H1 (cell line): ENCODE data around the gene MPDU1. TPM values are rescaled to one million over a fixed set of nuclear protein-coding genes. Genes with fewer than 3 reads are reported as not detected.
A peak's percentile ranks its signal among the peaks of the same experiment; 100 is the strongest.

Experiments
- CTCF ChIA-PET: fragments of 300-600 bp; sonication (Branson Sonifier 250); formaldehyde crosslinking; loops from one replicate; lab custom pipeline; 2021; ENCODE audit not compliant: partially characterized antibody; lab: Charles Lee
- POLR2A ChIA-PET: fragments of 300-600 bp; sonication (Branson Sonifier 250); formaldehyde crosslinking; loops from one replicate; lab custom pipeline; 2021; ENCODE audit warnings: inconsistent platforms; ENCODE audit not compliant: partially characterized antibody; lab: Charles Lee
- DNase-seq, 2 experiments: peaks; one replicate each; pipeline versions ENCODE4 v3.0.0 to v3.0.0-alpha.2; 2010 to 2022; ENCODE audit warnings: low spot score in 2 of 2, low read depth in 1 of 2, mixed read lengths in 1 of 2
- FAIRE-seq: peaks from 2 replicates; lab custom pipeline; 2011; peaks lifted over from hg19 to GRCh38; lab: Jason Lieb, UNC
- H2AFZ ChIP-seq: 2 replicates; pipeline ENCODE4 v1.8.1; 2012; ENCODE audit warnings: low read length, inconsistent platforms
- H2AK5ac ChIP-seq: 2 replicates; pipeline ENCODE4 v1.6.1; 2013; ENCODE audit warnings: low read depth, low read length
- H2BK120ac ChIP-seq: replicated peaks from 2 replicates; pipeline ENCODE3; 2013; ENCODE audit warnings: low read depth, low read length, inconsistent platforms
- H2BK12ac ChIP-seq: 2 replicates; pipeline ENCODE4 v1.6.1; 2013; ENCODE audit warnings: low read depth, low read length
- H2BK15ac ChIP-seq: 2 replicates; pipeline ENCODE4 v1.6.1; 2013; ENCODE audit warnings: low read length
- H2BK20ac ChIP-seq: 2 replicates; pipeline ENCODE4 v1.6.1; 2013; ENCODE audit warnings: low read length
- H2BK5ac ChIP-seq: 2 replicates; pipeline ENCODE4 v1.6.1; 2013; ENCODE audit warnings: low read depth, low read length
- H3K14ac ChIP-seq: 2 replicates; pipeline ENCODE4 v1.6.1; 2013; ENCODE audit warnings: inconsistent platforms; ENCODE audit not compliant: insufficient read length
- H3K18ac ChIP-seq: 2 replicates; pipeline ENCODE4 v1.6.1; 2013; ENCODE audit warnings: low read length; ENCODE audit errors: extremely low read depth
- H3K23ac ChIP-seq: 2 replicates; pipeline ENCODE4 v1.6.1; 2013; ENCODE audit warnings: inconsistent platforms; ENCODE audit not compliant: insufficient read length
- H3K23me2 ChIP-seq: 2 replicates; pipeline ENCODE4 v1.6.1; 2013; ENCODE audit warnings: low read depth, low read length
- H3K27ac ChIP-seq: 2 replicates; pipeline ENCODE4 v1.6.1; 2011; ENCODE audit warnings: low read depth, low read length, inconsistent platforms
- H3K27me3 ChIP-seq, 4 experiments: replicated peaks in 1 of 4; 1 replicate in 1 of 4; 2 replicates in 3 of 4; pipeline versions ENCODE4 v1.6.1 to v1.8.1; 2011 to 2013; ENCODE audit warnings: low read length in 3 of 4, mild to moderate bottlenecking in 3 of 4, inconsistent platforms in 2 of 4, mixed read lengths in 2 of 4, moderate library complexity in 1 of 4; ENCODE audit not compliant: control insufficient read depth in 3 of 4, insufficient read depth in 3 of 4; ENCODE audit errors: extremely low read depth in 1 of 4
- H3K36me3 ChIP-seq, 4 experiments: 2 replicates each; pipeline versions ENCODE4 v1.6.1 to v1.8.1; 2011 to 2013; ENCODE audit warnings: mild to moderate bottlenecking in 4 of 4, low read length in 3 of 4, moderate library complexity in 2 of 4, control low read depth in 1 of 4, inconsistent platforms in 1 of 4; ENCODE audit not compliant: insufficient read depth in 4 of 4, control insufficient read depth in 2 of 4
- H3K4ac ChIP-seq: replicated peaks from 2 replicates; pipeline ENCODE3; 2013; ENCODE audit warnings: low read length, low read depth, mixed read lengths, inconsistent platforms; ENCODE audit not compliant: insufficient read length
- H3K4me1 ChIP-seq, 4 experiments: replicated peaks in 1 of 4; 1 replicate in 1 of 4; 2 replicates in 3 of 4; pipeline versions ENCODE4 v1.6.1 to v1.8.1; 2011 to 2013; ENCODE audit warnings: low read length in 3 of 4, inconsistent platforms in 2 of 4, mixed read lengths in 1 of 4; ENCODE audit not compliant: insufficient read depth in 4 of 4, control insufficient read depth in 3 of 4
- H3K4me2 ChIP-seq, 2 experiments: 2 replicates each; pipeline versions ENCODE4 v1.6.1 to v1.8.1; 2011 to 2013; ENCODE audit warnings: low read depth in 2 of 2, low read length in 2 of 2, control low read depth in 1 of 2, inconsistent platforms in 1 of 2, mild to moderate bottlenecking in 1 of 2; ENCODE audit not compliant: insufficient read depth in 1 of 2
- H3K4me3 ChIP-seq, 4 experiments: fragments of 200-600, 300-600 bp in 1 of 4; sonication (generic), shearing (Covaris generic), sonication (Bioruptor Twin) in 1 of 4; 2 replicates each; pipeline versions ENCODE4 v1.5.1 to v1.8.1; 2011 to 2016; ENCODE audit warnings: low read length in 4 of 4, low read depth in 3 of 4, control low read depth in 2 of 4, inconsistent platforms in 2 of 4, mild to moderate bottlenecking in 2 of 4, mixed read lengths in 1 of 4, moderate library complexity in 1 of 4; ENCODE audit not compliant: insufficient read depth in 2 of 4; ENCODE audit errors: extremely low read depth in 1 of 4
- H3K56ac ChIP-seq: replicated peaks from 2 replicates; pipeline ENCODE3; 2013; ENCODE audit warnings: low read depth, mild to moderate bottlenecking, mixed read lengths, low read length, inconsistent platforms; ENCODE audit not compliant: insufficient read length
- H3K79me1 ChIP-seq: 2 replicates; pipeline ENCODE4 v1.6.1; 2013; ENCODE audit warnings: low read depth, low read length, control low read depth
- H3K79me2 ChIP-seq, 2 experiments: 2 replicates each; pipeline versions ENCODE4 v1.6.1 to v1.8.1; 2012 to 2013; ENCODE audit warnings: low read length in 2 of 2, mild to moderate bottlenecking in 2 of 2, inconsistent platforms in 1 of 2; ENCODE audit not compliant: insufficient read depth in 2 of 2, control insufficient read depth in 1 of 2
- H3K9ac ChIP-seq, 4 experiments: replicated peaks in 1 of 4; 1 replicate in 1 of 4; 2 replicates in 3 of 4; pipeline versions ENCODE4 v1.6.1 to v1.8.1; 2011 to 2013; ENCODE audit warnings: low read depth in 3 of 4, low read length in 3 of 4, control low read depth in 2 of 4, mild to moderate bottlenecking in 2 of 4, moderate library complexity in 2 of 4, inconsistent platforms in 1 of 4; ENCODE audit errors: extremely low read depth in 1 of 4
- H3K9me3 ChIP-seq, 2 experiments: 2 replicates each; pipeline versions ENCODE4 v1.6.1 to v1.8.1; 2012 to 2013; ENCODE audit warnings: mild to moderate bottlenecking in 2 of 2, moderate library complexity in 2 of 2, control low read depth in 1 of 2, inconsistent platforms in 1 of 2, low read depth in 1 of 2, low read length in 1 of 2, mixed read lengths in 1 of 2; ENCODE audit not compliant: insufficient read depth in 2 of 2
- H4K20me1 ChIP-seq, 2 experiments: replicated peaks in 1 of 2; 2 replicates each; pipeline versions ENCODE3 to v1.8.1; 2011 to 2013; ENCODE audit warnings: inconsistent platforms in 2 of 2, low read length in 2 of 2, mild to moderate bottlenecking in 1 of 2; ENCODE audit not compliant: insufficient read depth in 2 of 2, control insufficient read depth in 1 of 2
- H4K5ac ChIP-seq: 2 replicates; pipeline ENCODE4 v1.6.1; 2013; ENCODE audit warnings: low read length, low read depth, mixed read lengths, inconsistent platforms; ENCODE audit not compliant: insufficient read length
- H4K8ac ChIP-seq: 2 replicates; pipeline ENCODE4 v1.8.0; 2013; ENCODE audit warnings: mild to moderate bottlenecking, moderate library complexity, low read length, inconsistent platforms; ENCODE audit not compliant: insufficient read depth; ENCODE audit errors: extremely low read depth
- H4K91ac ChIP-seq: replicated peaks from 2 replicates; pipeline ENCODE3; 2013; ENCODE audit warnings: low read length, mixed read lengths, inconsistent platforms; ENCODE audit not compliant: insufficient read length
- EZH2 ChIP-seq: fragments of 200-600 bp; sonication (generic); IDR thresholded peaks from 2 replicates; pipeline ENCODE4 v1.7.1; 2012; ENCODE audit warnings: low read depth, mild to moderate bottlenecking, moderate library complexity, low read length, inconsistent platforms; ENCODE audit not compliant: severe bottlenecking
- FOSL1 ChIP-seq: IDR thresholded peaks from 2 replicates; pipeline ENCODE4 v1.6.1; 2011; ENCODE audit warnings: mild to moderate bottlenecking, low read depth, low read length, moderate library complexity; ENCODE audit not compliant: insufficient read depth
- HDAC6 ChIP-seq: IDR thresholded peaks from one replicate; pipeline ENCODE4 v1.7.1; 2012; ENCODE audit warnings: low read depth, mild to moderate bottlenecking, inconsistent platforms, low read length, moderate library complexity
- MAFK ChIP-seq: IDR thresholded peaks from 2 replicates; pipeline ENCODE4 v1.6.1; 2012; ENCODE audit warnings: low read depth, mild to moderate bottlenecking, improper control_type of control experiment, low read length
- NANOG ChIP-seq: IDR thresholded peaks from 2 replicates; pipeline ENCODE4 v1.6.1; 2011; ENCODE audit warnings: low read length, low read depth, mild to moderate bottlenecking, inconsistent platforms; ENCODE audit not compliant: insufficient read depth, poor library complexity, severe bottlenecking
- NRF1 ChIP-seq: IDR thresholded peaks from 2 replicates; pipeline ENCODE4 v1.6.1; 2011; ENCODE audit warnings: mild to moderate bottlenecking, low read depth, low read length, improper control_type of control experiment
- RAD21 ChIP-seq, 2 experiments: IDR thresholded peaks in 1 of 2; conservative IDR thresholded peaks in 1 of 2; 2 replicates each; pipeline ENCODE4 v1.6.1; 2011; ENCODE audit warnings: low read depth in 2 of 2, low read length in 2 of 2, improper control_type of control experiment in 1 of 2, inconsistent platforms in 1 of 2, mild to moderate bottlenecking in 1 of 2, moderate library complexity in 1 of 2
- TBP ChIP-seq: IDR thresholded peaks from 2 replicates; pipeline ENCODE4 v1.6.1; 2011; ENCODE audit warnings: low read depth, low read length, improper control_type of control experiment
- TCF12 ChIP-seq: IDR thresholded peaks from 2 replicates; pipeline ENCODE4 v1.6.1; 2011; ENCODE audit warnings: low read depth, mild to moderate bottlenecking, low read length
- WGBS, 2 experiments: shearing (Covaris generic) in 1 of 2; methylation state at CpG; one replicate each; pipeline versions ENCODE4 v1.1.6 to v1.1.7; 2013 to 2015; ENCODE audit warnings: low lambda C conversion rate in 2 of 2, mixed read lengths in 2 of 2, inconsistent platforms in 1 of 2, low coverage in 1 of 2, missing lambda C conversion rate in 1 of 2; ENCODE audit not compliant: insufficient replicate concordance in 2 of 2, insufficient coverage in 1 of 2, insufficient read length in 1 of 2; ENCODE audit errors: extremely low coverage in 1 of 2, missing lambda C conversion rate in 1 of 2; 5-methylcytosine and 5-hydroxymethylcytosine counted together
- polyA plus RNA-seq, 7 experiments: library from polyadenylated mRNA; depleted of rRNA in 3 of 7; stranded (reverse) in 5 of 7; unstranded in 2 of 7; fragments of >200 nt in 5 of 7; fragments of 200-250 nt in 2 of 7; gene quantifications; 1 replicate in 5 of 7; 2 replicates in 1 of 7; 4 replicates in 1 of 7; pipeline versions ENCODE4 v1.2.1 to v1.2.3, GENCODE V29; 2011 to 2013; ENCODE audit warnings: missing spikeins in 2 of 7, mixed read lengths in 2 of 7
- total RNA-seq: library from RNA; stranded (reverse); fragmentation: NEBNext Ultra II Directional; extraction: Animal tissue kit (Norgen Biotek cat#: 25700); gene quantifications from 2 replicates; pipeline ENCODE4 v1.2.1, GENCODE V29; 2021

The MPDU1 gene
- total and polyA plus RNA-seq, 2 of the 8 experiments (the other 6 are each of a cell fraction or from before 2014, with no cell fraction given), result 63.2 to 142 TPM

DNA sequence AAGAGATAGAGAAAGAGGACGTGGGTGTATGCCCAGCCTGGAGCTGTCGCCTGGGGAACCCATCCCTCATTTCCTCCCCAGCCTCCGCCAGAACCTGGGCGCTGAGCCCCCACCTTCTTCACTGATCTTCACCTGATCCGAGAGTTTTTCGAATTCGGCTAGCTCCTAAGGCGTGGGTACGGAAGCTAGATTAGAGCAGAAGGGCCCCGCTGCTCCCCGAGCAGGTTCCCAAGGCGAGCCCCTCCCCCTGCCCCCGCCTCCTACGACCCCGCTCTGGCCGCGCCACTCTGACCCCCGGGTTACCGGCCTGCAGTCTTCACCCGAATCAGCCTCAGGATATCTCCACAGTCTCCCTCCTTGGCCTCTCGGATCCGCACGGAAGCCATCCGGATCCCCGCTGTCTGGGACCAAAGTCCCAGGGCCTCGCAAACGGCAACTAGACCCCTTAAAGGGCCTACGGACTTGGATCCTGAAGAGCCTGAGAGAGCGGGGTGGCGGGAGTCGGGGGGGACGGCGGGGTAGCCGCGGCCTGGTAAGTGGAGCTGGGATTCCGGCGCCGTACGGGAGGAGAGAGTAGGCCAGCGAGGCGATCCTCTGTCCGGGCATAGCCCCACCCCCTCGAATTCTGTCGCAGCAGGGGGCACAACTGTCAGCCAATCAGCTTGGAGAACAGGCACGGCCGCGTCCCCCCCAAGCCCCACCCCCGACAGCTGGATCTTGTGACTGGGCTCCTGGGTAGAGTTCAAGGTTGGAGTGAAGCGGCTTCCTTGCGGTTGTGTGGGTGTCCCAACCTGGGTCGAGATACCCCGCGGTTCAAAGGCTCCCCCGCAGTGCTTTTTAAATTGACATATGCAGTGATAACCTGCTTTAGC, 43.8 kb downstream of the MPDU1 start, which contains the start of gene SAT2:
Gene SAT2 (minus strand): TSS at position 572 of the 872 bp plus-strand sequence. CDS start 186 bp downstream, at position 386.
- peak within 1 kb of the TSS; percentile 80 for H4K91ac ChIP-seq
- H2BK120ac ChIP-seq, result no peak within 1 kb of the TSS
- H3K79me1 ChIP-seq, result peaks cover 2% of the 10 kb centered on the region; the same call in 1 of the 2 replicates
- peak within 1 kb of the TSS; percentile 69; the same call in 1 of the 2 replicates for H4K8ac ChIP-seq
- CTCF ChIA-PET, result interaction anchor here (0.6 to 3.7 kb wide), 20 partner anchors 9 to 124 kb away, joined by 3 to 23 read pairs (median 4); partner anchors contain the start of genes EFNB3, FXR2, TP53 and WRAP53
- no peak for FAIRE-seq
- peak within 1 kb of the TSS; percentile 16; the same call in 1 of the 2 replicates for H3K27ac ChIP-seq
- H2BK15ac ChIP-seq, result peak within 1 kb of the TSS; percentile 61; the same call in 1 of the 2 replicates
- peak within 1 kb of the TSS; percentile 79 for H4K5ac ChIP-seq
- H3K18ac ChIP-seq, result peak within 1 kb of the TSS; percentile 87
- peaks cover 0 to 4% (median 0%) of the 10 kb centered on the region in 4 experiments; a peak in 1 of 8 replicates for H3K36me3 ChIP-seq
- peaks cover 8% of the 10 kb centered on the region for H3K23me2 ChIP-seq
- peak within 1 kb of the TSS; percentile 72 to 77 for H3K4me2 ChIP-seq
- peak within 1 kb of the TSS; percentile 64 to 89 (median 78); a peak in 6 of 7 replicates for H3K9ac ChIP-seq
- H3K4me1 ChIP-seq, result peaks cover 2 to 10% (median 4%) of the 10 kb centered on the region in 4 experiments; a peak in 5 of 7 replicates
- H3K79me2 ChIP-seq, result peaks cover 0 to 3% of the 10 kb centered on the region in 2 experiments; a peak in 1 of 4 replicates
- H2AK5ac ChIP-seq, result no peak within 1 kb of the TSS
- H2BK20ac ChIP-seq, result no peak within 1 kb of the TSS
- no peak within 1 kb of the TSS for H3K14ac ChIP-seq
- H2BK12ac ChIP-seq, result 0 out of 2 replicates have a peak within 1 kb of the TSS, but pooled peaks have one; percentile 90
- H3K23ac ChIP-seq, result no peak within 1 kb of the TSS
- H3K56ac ChIP-seq, result peak within 1 kb of the TSS; percentile 83
- WGBS, 2 experiments, result 1% methylated on average over 27 of the region's 54 CpGs; no CpG with 5 or more reads in 1 of the 2 experiments
- H3K4ac ChIP-seq, result peak within 1 kb of the TSS; percentile 60
- no peaks in the 10 kb centered on the region for H4K20me1 ChIP-seq
- H2BK5ac ChIP-seq, result no peak within 1 kb of the TSS; the same call in 1 of the 2 replicates
- POLR2A ChIA-PET, result interaction anchor here (0.7 to 79.4 kb wide), 19 partner anchors 9 to 104 kb away, joined by 3 to 2272 read pairs (median 4); partner anchors contain the start of genes ATP1B2, CD68, EFNB3 and FXR2
- H2AFZ ChIP-seq, result no peak within 1 kb of the TSS; the same call in 1 of the 2 replicates
- H3K27me3 ChIP-seq, result no peaks in the 10 kb centered on the region
- H3K4me3 ChIP-seq, result peak within 1 kb of the TSS; percentile 72 to 98 (median 76)
- no peaks in the 10 kb centered on the region for H3K9me3 ChIP-seq
- peak; percentile 87 to 100 for DNase-seq
- TF ChIP-seq HDAC6 (no peak), RAD21 (IDR thresholded peaks at IDR 0.05 in 1 of 2, conservative IDR thresholded peaks at IDR 0.05 in 1 of 2; ENCODE audit: low read depth in 2 of 2, low read length in 2 of 2) (no peak), EZH2 (no peak), NANOG (no peak), MAFK (no peak), TBP (peak; percentile 47; the same call in 1 of the 2 replicates), FOSL1 (no peak), NRF1 (no peak), TCF12 (0 out of 2 replicates have a peak, but pooled peaks have one; percentile 22)
